ENCODE data around the gene EFHC2.

EFHC2 gene

GRCh38 chrX:44303119-44303518, 40.4 kb downstream of the EFHC2 start:
- H3K27ac ChIP-seq (ENCODE audit: low read depth, low read length): no peak overlapping the region
- no peaks in the 10 kb centered on the region for H3K9me3 ChIP-seq (ENCODE audit: control insufficient read depth in 1 of 2, low read length in 2 of 2)
- H3K9ac ChIP-seq (ENCODE audit: low read depth in 1 of 2, low read length in 2 of 2): no peak overlapping the region
- H3K4me3 ChIP-seq (ENCODE audit: low read depth in 1 of 2, low read length in 2 of 2): no peak overlapping the region
- H3K4me1 ChIP-seq (ENCODE audit: control insufficient read depth in 1 of 2, insufficient read depth in 2 of 2, low read length in 2 of 2): peaks cover 0 to 5% of the 10 kb centered on the region in 2 donors
- no peaks in the 10 kb centered on the region for H3K36me3 ChIP-seq (ENCODE audit: control insufficient read depth in 1 of 2, insufficient read depth in 2 of 2, low read length in 2 of 2)
- no peaks in the 10 kb centered on the region for H3K27me3 ChIP-seq (ENCODE audit: control insufficient read depth in 1 of 2, insufficient read depth in 2 of 2, low read length in 2 of 2)

DNA sequence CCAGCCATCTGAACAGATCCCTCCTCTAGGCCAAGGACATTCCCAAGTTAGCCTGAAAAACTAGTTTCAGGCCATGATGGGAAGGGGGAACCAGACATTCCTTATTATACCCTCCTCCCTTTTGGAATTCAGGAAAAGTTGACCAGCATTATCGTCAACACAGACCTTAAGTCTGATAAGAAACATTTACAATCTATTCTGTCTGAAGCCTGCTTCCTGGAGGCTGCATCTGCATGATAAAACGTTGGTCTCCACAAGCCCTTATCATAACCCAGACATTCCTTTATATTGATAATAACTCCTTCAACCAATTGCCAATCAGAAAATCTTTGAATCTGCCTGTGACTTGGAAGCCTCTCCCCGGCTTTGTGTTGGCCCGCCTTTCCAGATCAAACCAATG, 44.3 kb downstream of the EFHC2 start:
- Histone ChIP-seq H3K9me3 (ENCODE audit: control insufficient read depth in 1 of 2, low read length in 2 of 2) (no peaks in the 10 kb centered on the region), H3K9ac (ENCODE audit: low read depth in 1 of 2, low read length in 2 of 2) (no peak overlapping the region), H3K4me3 (ENCODE audit: low read depth in 1 of 2, low read length in 2 of 2) (no peak overlapping the region), H3K27ac (ENCODE audit: low read depth, low read length) (no peak overlapping the region), H3K27me3 (ENCODE audit: control insufficient read depth in 1 of 2, insufficient read depth in 2 of 2, low read length in 2 of 2) (no peaks in the 10 kb centered on the region), H3K36me3 (ENCODE audit: control insufficient read depth in 1 of 2, insufficient read depth in 2 of 2, low read length in 2 of 2) (no peaks in the 10 kb centered on the region), H3K4me1 (ENCODE audit: control insufficient read depth in 1 of 2, insufficient read depth in 2 of 2, low read length in 2 of 2) (no peaks in the 10 kb centered on the region)

DNA sequence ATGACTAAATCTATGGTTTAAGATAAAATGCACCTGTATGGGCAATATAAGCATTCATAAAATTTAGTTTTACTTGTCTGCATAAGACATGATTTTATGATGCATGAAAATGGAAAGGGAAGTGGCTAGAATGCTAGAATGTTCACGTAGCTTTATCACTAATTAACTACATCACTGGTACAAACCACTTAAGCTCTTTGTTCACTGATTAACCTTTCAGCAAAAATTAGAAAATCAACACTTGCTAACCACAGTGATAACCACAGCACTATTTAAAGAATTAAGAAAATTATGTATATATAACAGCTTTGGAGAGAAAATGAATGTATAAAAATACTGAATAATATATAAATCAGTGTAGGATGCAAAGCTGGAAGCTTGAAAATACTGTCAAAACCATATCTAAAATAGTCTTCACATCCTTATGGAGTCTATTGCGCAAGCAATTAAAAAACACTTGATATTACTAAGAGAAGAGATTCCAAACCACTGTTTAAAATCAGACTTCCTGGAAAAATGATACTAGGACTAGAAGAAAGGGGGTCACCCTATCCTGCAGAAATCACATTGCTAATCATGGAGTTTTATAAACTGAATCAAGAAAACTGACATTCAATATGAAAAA, 51.9 kb downstream of the EFHC2 start:
- Histone ChIP-seq H3K4me1 (ENCODE audit: control insufficient read depth in 1 of 2, insufficient read depth in 2 of 2, low read length in 2 of 2) (no peaks in the 10 kb centered on the region), H3K27ac (ENCODE audit: low read depth, low read length) (no peak overlapping the region), H3K4me3 (ENCODE audit: low read depth in 1 of 2, low read length in 2 of 2) (no peak overlapping the region), H3K27me3 (ENCODE audit: control insufficient read depth in 1 of 2, insufficient read depth in 2 of 2, low read length in 2 of 2) (no peaks in the 10 kb centered on the region), H3K36me3 (ENCODE audit: control insufficient read depth in 1 of 2, insufficient read depth in 2 of 2, low read length in 2 of 2) (no peaks in the 10 kb centered on the region), H3K9ac (ENCODE audit: low read depth in 1 of 2, low read length in 2 of 2) (no peak overlapping the region), H3K9me3 (ENCODE audit: control insufficient read depth in 1 of 2, low read length in 2 of 2) (no peaks in the 10 kb centered on the region)

DNA sequence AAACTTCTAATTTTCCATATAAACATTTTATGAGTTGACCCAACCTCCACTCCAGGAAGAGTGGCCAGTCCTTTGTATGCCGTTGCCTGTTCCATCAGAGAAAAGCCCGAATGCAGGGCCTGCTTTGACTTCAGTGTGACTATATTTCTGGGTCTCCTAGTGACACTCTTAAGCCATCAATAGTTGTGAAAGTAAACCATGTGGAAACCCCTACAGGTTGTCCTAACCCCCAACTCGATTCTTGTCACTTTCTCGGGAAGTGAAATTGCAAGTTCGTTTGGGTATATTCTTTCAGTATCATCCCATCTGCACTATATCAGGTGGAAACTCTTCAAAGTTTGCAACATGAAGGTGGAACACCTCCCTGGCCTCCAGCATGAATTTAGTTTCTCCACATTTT, 52.8 kb downstream of the EFHC2 start:
- no peaks in the 10 kb centered on the region for H3K4me1 ChIP-seq (ENCODE audit: control insufficient read depth in 1 of 2, insufficient read depth in 2 of 2, low read length in 2 of 2)
- no peak overlapping the region for H3K9ac ChIP-seq (ENCODE audit: low read depth in 1 of 2, low read length in 2 of 2)
- no peak overlapping the region for H3K27ac ChIP-seq (ENCODE audit: low read depth, low read length)
- no peaks in the 10 kb centered on the region for H3K36me3 ChIP-seq (ENCODE audit: control insufficient read depth in 1 of 2, insufficient read depth in 2 of 2, low read length in 2 of 2)
- H3K27me3 ChIP-seq (ENCODE audit: control insufficient read depth in 1 of 2, insufficient read depth in 2 of 2, low read length in 2 of 2): no peaks in the 10 kb centered on the region
- no peaks in the 10 kb centered on the region for H3K9me3 ChIP-seq (ENCODE audit: control insufficient read depth in 1 of 2, low read length in 2 of 2)
- no peak overlapping the region for H3K4me3 ChIP-seq (ENCODE audit: low read depth in 1 of 2, low read length in 2 of 2)

DNA sequence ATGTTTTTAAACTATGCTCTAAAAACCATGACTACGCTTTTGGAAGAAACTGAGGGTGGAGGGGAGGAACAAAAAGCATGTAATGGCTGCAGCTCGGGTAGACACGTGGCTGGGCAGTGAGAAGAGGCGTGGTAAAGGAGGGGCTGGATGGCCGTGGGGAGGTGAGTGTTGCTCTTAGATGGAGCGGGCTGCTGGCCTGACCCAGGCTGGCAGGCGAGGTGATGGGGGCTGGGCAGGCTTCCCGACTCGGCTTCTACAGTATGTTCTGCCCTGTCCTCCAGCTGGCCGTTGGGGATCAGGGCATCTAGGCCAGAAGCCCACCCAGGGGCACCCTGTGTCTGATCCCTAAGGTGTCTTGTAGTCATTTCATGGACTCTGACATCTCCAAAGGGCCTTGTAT, 60.7 kb downstream of the EFHC2 start:
- Histone ChIP-seq H3K36me3 (ENCODE audit: control insufficient read depth in 1 of 2, insufficient read depth in 2 of 2, low read length in 2 of 2) (no peaks in the 10 kb centered on the region), H3K4me1 (ENCODE audit: control insufficient read depth in 1 of 2, insufficient read depth in 2 of 2, low read length in 2 of 2) (no peaks in the 10 kb centered on the region), H3K4me3 (ENCODE audit: low read depth in 1 of 2, low read length in 2 of 2) (no peak overlapping the region), H3K27ac (ENCODE audit: low read depth, low read length) (no peak overlapping the region), H3K9me3 (ENCODE audit: control insufficient read depth in 1 of 2, low read length in 2 of 2) (no peaks in the 10 kb centered on the region), H3K27me3 (ENCODE audit: control insufficient read depth in 1 of 2, insufficient read depth in 2 of 2, low read length in 2 of 2) (no peaks in the 10 kb centered on the region), H3K9ac (ENCODE audit: low read depth in 1 of 2, low read length in 2 of 2) (no peak overlapping the region)

- Histone ChIP-seq H3K9ac (ENCODE audit: low read depth in 1 of 2, low read length in 2 of 2) (no peak overlapping the region), H3K27me3 (ENCODE audit: control insufficient read depth in 1 of 2, insufficient read depth in 2 of 2, low read length in 2 of 2) (no peaks in the 10 kb centered on the region), H3K36me3 (ENCODE audit: control insufficient read depth in 1 of 2, insufficient read depth in 2 of 2, low read length in 2 of 2) (no peaks in the 10 kb centered on the region), H3K4me3 (ENCODE audit: low read depth in 1 of 2, low read length in 2 of 2) (no peak overlapping the region), H3K27ac (ENCODE audit: low read depth, low read length) (no peak overlapping the region), H3K4me1 (ENCODE audit: control insufficient read depth in 1 of 2, insufficient read depth in 2 of 2, low read length in 2 of 2) (no peaks in the 10 kb centered on the region), H3K9me3 (ENCODE audit: control insufficient read depth in 1 of 2, low read length in 2 of 2) (no peaks in the 10 kb centered on the region)
Measured at GRCh38 chrX:44280116-44280515, 63.4 kb downstream of the EFHC2 start.

DNA sequence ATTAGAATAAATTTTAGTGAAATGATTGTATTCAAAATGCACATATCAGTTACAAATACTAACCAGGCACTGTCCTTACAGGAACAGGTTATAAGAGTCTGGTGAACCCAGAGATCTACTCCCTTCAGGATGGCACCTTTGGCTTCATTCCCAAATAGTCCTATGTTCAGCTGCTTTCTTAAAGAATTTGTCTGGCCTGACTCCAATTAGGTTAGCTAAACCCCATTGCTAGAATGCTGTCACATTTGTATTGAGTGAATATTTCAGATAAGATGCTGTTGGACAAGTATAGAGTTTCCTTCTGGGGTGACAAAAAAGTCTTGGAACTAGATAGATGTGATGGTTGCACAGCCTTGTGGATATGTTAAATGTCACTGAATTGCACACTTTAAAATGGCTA, 69.4 kb downstream of the EFHC2 start:
- Histone ChIP-seq H3K4me1 (ENCODE audit: control insufficient read depth in 1 of 2, insufficient read depth in 2 of 2, low read length in 2 of 2) (no peaks in the 10 kb centered on the region), H3K9ac (ENCODE audit: low read depth in 1 of 2, low read length in 2 of 2) (no peak overlapping the region), H3K27me3 (ENCODE audit: control insufficient read depth in 1 of 2, insufficient read depth in 2 of 2, low read length in 2 of 2) (no peaks in the 10 kb centered on the region), H3K4me3 (ENCODE audit: low read depth in 1 of 2, low read length in 2 of 2) (no peak overlapping the region), H3K9me3 (ENCODE audit: control insufficient read depth in 1 of 2, low read length in 2 of 2) (no peaks in the 10 kb centered on the region), H3K36me3 (ENCODE audit: control insufficient read depth in 1 of 2, insufficient read depth in 2 of 2, low read length in 2 of 2) (no peaks in the 10 kb centered on the region), H3K27ac (ENCODE audit: low read depth, low read length) (no peak overlapping the region)

DNA sequence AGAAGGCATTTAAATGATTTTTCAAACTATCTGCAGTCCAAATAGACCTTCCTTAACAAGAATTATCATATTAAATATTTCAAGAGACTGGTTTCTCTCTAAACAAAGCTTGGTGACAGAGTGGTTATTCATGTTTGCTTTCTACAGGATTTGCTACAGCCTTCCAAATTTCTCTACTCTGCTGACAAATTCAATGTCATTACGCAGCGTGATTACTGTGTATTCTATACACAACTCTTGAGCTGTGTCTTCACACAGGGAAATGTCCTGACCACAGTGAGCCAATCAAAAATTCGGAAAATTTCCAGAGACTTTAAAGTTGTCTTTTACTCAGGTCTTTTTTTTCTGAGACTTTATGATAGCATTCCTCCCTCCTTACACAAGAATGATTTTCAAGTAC, 75.6 kb downstream of the EFHC2 start:
- Histone ChIP-seq H3K9ac (ENCODE audit: low read depth in 1 of 2, low read length in 2 of 2) (no peak overlapping the region), H3K4me3 (ENCODE audit: low read depth in 1 of 2, low read length in 2 of 2) (no peak overlapping the region), H3K9me3 (ENCODE audit: control insufficient read depth in 1 of 2, low read length in 2 of 2) (no peaks in the 10 kb centered on the region), H3K36me3 (ENCODE audit: control insufficient read depth in 1 of 2, insufficient read depth in 2 of 2, low read length in 2 of 2) (no peaks in the 10 kb centered on the region), H3K27me3 (ENCODE audit: control insufficient read depth in 1 of 2, insufficient read depth in 2 of 2, low read length in 2 of 2) (no peaks in the 10 kb centered on the region), H3K27ac (ENCODE audit: low read depth, low read length) (no peak overlapping the region), H3K4me1 (ENCODE audit: control insufficient read depth in 1 of 2, insufficient read depth in 2 of 2, low read length in 2 of 2) (no peaks in the 10 kb centered on the region)

GRCh38 chrX:44267116-44267515, 76.4 kb downstream of the EFHC2 start:
- H3K4me3 ChIP-seq (ENCODE audit: low read depth in 1 of 2, low read length in 2 of 2): no peak overlapping the region
- H3K36me3 ChIP-seq (ENCODE audit: control insufficient read depth in 1 of 2, insufficient read depth in 2 of 2, low read length in 2 of 2): no peaks in the 10 kb centered on the region
- no peaks in the 10 kb centered on the region for H3K27me3 ChIP-seq (ENCODE audit: control insufficient read depth in 1 of 2, insufficient read depth in 2 of 2, low read length in 2 of 2)
- no peaks in the 10 kb centered on the region for H3K4me1 ChIP-seq (ENCODE audit: control insufficient read depth in 1 of 2, insufficient read depth in 2 of 2, low read length in 2 of 2)
- no peak overlapping the region for H3K9ac ChIP-seq (ENCODE audit: low read depth in 1 of 2, low read length in 2 of 2)
- no peak overlapping the region for H3K27ac ChIP-seq (ENCODE audit: low read depth, low read length)
- no peaks in the 10 kb centered on the region for H3K9me3 ChIP-seq (ENCODE audit: control insufficient read depth in 1 of 2, low read length in 2 of 2)

- no peak overlapping the region for H3K27ac ChIP-seq (ENCODE audit: low read depth, low read length)
- no peaks in the 10 kb centered on the region for H3K4me1 ChIP-seq (ENCODE audit: control insufficient read depth in 1 of 2, insufficient read depth in 2 of 2, low read length in 2 of 2)
- H3K36me3 ChIP-seq (ENCODE audit: control insufficient read depth in 1 of 2, insufficient read depth in 2 of 2, low read length in 2 of 2): no peaks in the 10 kb centered on the region
- H3K9me3 ChIP-seq (ENCODE audit: control insufficient read depth in 1 of 2, low read length in 2 of 2): no peaks in the 10 kb centered on the region
- H3K27me3 ChIP-seq (ENCODE audit: control insufficient read depth in 1 of 2, insufficient read depth in 2 of 2, low read length in 2 of 2): no peaks in the 10 kb centered on the region
- H3K4me3 ChIP-seq (ENCODE audit: low read depth in 1 of 2, low read length in 2 of 2): no peak overlapping the region
- H3K9ac ChIP-seq (ENCODE audit: low read depth in 1 of 2, low read length in 2 of 2): no peak overlapping the region
Measured at GRCh38 chrX:44265559-44265958, 77.9 kb downstream of the EFHC2 start.

DNA sequence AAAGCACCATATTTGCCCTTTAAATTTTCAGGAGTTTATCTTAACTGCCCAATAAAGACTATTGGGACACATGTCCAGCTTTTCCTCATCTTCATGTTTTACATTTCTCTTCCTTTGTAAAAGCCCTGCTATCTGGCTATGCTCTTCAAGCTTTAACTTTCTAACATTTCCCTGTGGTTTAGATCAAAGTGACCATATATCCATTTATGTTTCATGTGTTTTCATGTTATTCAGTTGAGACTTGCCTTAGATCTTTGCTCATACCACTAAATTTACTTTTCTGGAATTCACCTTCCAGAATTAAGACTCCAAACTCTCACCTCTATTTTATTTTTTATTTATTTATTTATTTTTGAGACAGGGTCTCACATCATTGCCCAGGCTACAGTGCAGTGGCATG, 78.5 kb downstream of the EFHC2 start:
- Histone ChIP-seq H3K27me3 (ENCODE audit: control insufficient read depth in 1 of 2, insufficient read depth in 2 of 2, low read length in 2 of 2) (no peaks in the 10 kb centered on the region), H3K9ac (ENCODE audit: low read depth in 1 of 2, low read length in 2 of 2) (no peak overlapping the region)

More for the DNA sequence above, 78.5 kb downstream of the EFHC2 start:
- Histone ChIP-seq H3K4me1 (ENCODE audit: control insufficient read depth in 1 of 2, insufficient read depth in 2 of 2, low read length in 2 of 2) (no peaks in the 10 kb centered on the region), H3K27ac (ENCODE audit: low read depth, low read length) (no peak overlapping the region), H3K9me3 (ENCODE audit: control insufficient read depth in 1 of 2, low read length in 2 of 2) (no peaks in the 10 kb centered on the region), H3K36me3 (ENCODE audit: control insufficient read depth in 1 of 2, insufficient read depth in 2 of 2, low read length in 2 of 2) (no peaks in the 10 kb centered on the region), H3K4me3 (ENCODE audit: low read depth in 1 of 2, low read length in 2 of 2) (no peak overlapping the region)
